Measurements from ENCODE around the gene EPC1. TPM values are rescaled to one million over a fixed set of nuclear protein-coding genes. Genes with fewer than 3 reads are reported as not detected.
A peak's percentile ranks its signal among the peaks of the same experiment; 100 is the strongest.

EPC1 gene
- total and polyA plus RNA-seq, 9 of the 15 experiments (the other 6 are each of a cell fraction or from before 2014, with no cell fraction given): 7.0 to 43.6 (median 16.1) TPM

- TF ChIP-seq CLOCK (CRISPR knock-in tag; IDR thresholded peaks at IDR 0.05; ENCODE audit: borderline replicate concordance): no peak
- TF ChIP-seq ZNF12 (CRISPR knock-in tag; IDR thresholded peaks at IDR 0.05): no peak
- TF ChIP-seq GTF2B (IDR thresholded peaks at IDR 0.05; ENCODE audit: extremely low read depth, insufficient read length): no peak
- no peak for TF ChIP-seq ARID1B (IDR thresholded peaks at IDR 0.05)
- no peak for TF ChIP-seq JUNB (CRISPR knock-in tag; conservative IDR thresholded peaks at IDR 0.05)
- TF ChIP-seq ZNF707 (CRISPR knock-in tag; conservative IDR thresholded peaks at IDR 0.05): no peak
- no peak for TF ChIP-seq BCL6 (CRISPR knock-in tag; IDR thresholded peaks at IDR 0.05)
- TF ChIP-seq NFATC3 (IDR thresholded peaks at IDR 0.05): no peak
- no peak for TF ChIP-seq U2AF2 (optimal IDR thresholded peaks at IDR 0.05; ENCODE audit: low read depth, low read length)
- 0 out of 2 replicates have a peak, but pooled peaks have one; percentile 23 for TF ChIP-seq L3MBTL2 (IDR thresholded peaks at IDR 0.05)
- no peak for TF ChIP-seq SMARCE1 (IDR thresholded peaks at IDR 0.05)
- peak in 1 of 3 experiments; percentile 71; a peak in 1 of 6 replicates for TF ChIP-seq ZBTB11 (CRISPR knock-in tag; IDR thresholded peaks at IDR 0.05)
- no peak for TF ChIP-seq COPS2 (conservative IDR thresholded peaks at IDR 0.05)
- no peak for TF ChIP-seq HDGF (IDR thresholded peaks at IDR 0.05)
- TF ChIP-seq, protein P1, sequence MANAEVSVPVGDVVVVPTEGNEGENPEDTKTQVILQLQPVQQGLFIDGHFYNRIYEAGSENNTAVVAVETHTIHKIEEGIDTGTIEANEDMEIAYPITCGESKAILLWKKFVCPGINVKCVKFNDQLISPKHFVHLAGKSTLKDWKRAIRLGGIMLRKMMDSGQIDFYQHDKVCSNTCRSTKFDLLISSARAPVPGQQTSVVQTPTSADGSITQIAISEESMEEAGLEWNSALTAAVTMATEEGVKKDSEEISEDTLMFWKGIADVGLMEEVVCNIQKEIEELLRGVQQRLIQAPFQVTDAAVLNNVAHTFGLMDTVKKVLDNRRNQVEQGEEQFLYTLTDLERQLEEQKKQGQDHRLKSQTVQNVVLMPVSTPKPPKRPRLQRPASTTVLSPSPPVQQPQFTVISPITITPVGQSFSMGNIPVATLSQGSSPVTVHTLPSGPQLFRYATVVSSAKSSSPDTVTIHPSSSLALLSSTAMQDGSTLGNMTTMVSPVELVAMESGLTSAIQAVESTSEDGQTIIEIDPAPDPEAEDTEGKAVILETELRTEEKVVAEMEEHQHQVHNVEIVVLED (CRISPR knock-in tag; IDR thresholded peaks at IDR 0.05): no peak
- no peak for TF ChIP-seq ZNF282 (CRISPR knock-in tag; IDR thresholded peaks at IDR 0.05)
- no peak for TF ChIP-seq RNF2 (IDR thresholded peaks at IDR 0.05)
Measured at GRCh38 chr10:32379318-32379949, 32.5 kb upstream of the EPC1 start (continued).

All from K562 (cell line).